Transverse colon (tissue), 4 donors: ENCODE measurements around the gene IFI35. TPM values are rescaled to one million over a fixed set of nuclear protein-coding genes. Genes with fewer than 3 reads are reported as not detected.
A peak's percentile ranks its signal among the peaks of the same experiment; 100 is the strongest.

Experiments
- DNase-seq: peaks from one replicate; pipeline ENCODE4 v3.0.0-alpha.2; 2019
- H3K27ac ChIP-seq, 4 donors: fragments of 200-600 bp; sonication (generic); 2 replicates each; pipeline ENCODE4 v1.5.1; 2016 to 2018; ENCODE audit warnings: inconsistent platforms in 4 of 4
- H3K27me3 ChIP-seq: fragments of 200-600 bp; sonication (generic); 2 replicates; pipeline ENCODE4 v1.5.1; 2017; ENCODE audit warnings: inconsistent platforms
- H3K36me3 ChIP-seq, 4 donors: fragments of 200-600 bp; sonication (generic); 2 replicates each; pipeline ENCODE4 v1.5.1; 2017 to 2019; ENCODE audit warnings: inconsistent platforms in 4 of 4
- H3K4me1 ChIP-seq, 4 donors: fragments of 200-600 bp; sonication (generic); 2 replicates each; pipeline ENCODE4 v1.5.1; 2017 to 2020; ENCODE audit warnings: inconsistent platforms in 4 of 4
- H3K4me3 ChIP-seq, 4 donors: fragments of 200-600 bp; sonication (generic); 1 replicate in 1 of 4; 2 replicates in 3 of 4; pipeline versions ENCODE4 v1.5.1 to v1.6.1; 2017 to 2019; ENCODE audit warnings: inconsistent platforms in 4 of 4
- H3K9me3 ChIP-seq, 2 donors: fragments of 200-600 bp; sonication (generic); 2 replicates each; pipeline ENCODE4 v1.5.1; 2017 to 2019; ENCODE audit warnings: inconsistent platforms in 2 of 2
- CTCF ChIP-seq, 5 experiments: fragments of 200-600 bp in 3 of 5; fragments of 450-650 bp in 2 of 5; sonication (generic) in 3 of 5; IDR thresholded peaks; 1 replicate in 2 of 5; 2 replicates in 3 of 5; pipeline ENCODE4 v1.5.1; 2016 to 2017; ENCODE audit warnings: antibody characterized with exemption in 5 of 5, inconsistent platforms in 3 of 5, mild to moderate bottlenecking in 2 of 5, moderate library complexity in 1 of 5
- EP300 ChIP-seq: sonication (generic); formaldehyde crosslinking; IDR thresholded peaks from one replicate; pipeline ENCODE4 v1.6.1; 2017; ENCODE audit warnings: antibody characterized with exemption, low read depth
- POLR2A ChIP-seq: fragments of 450-650 bp; IDR thresholded peaks from one replicate; pipeline ENCODE4 v1.6.1; 2016; ENCODE audit warnings: antibody characterized with exemption, mild to moderate bottlenecking, moderate library complexity
- POLR2AphosphoS5 ChIP-seq, 3 donors: sonication (generic); formaldehyde crosslinking; IDR thresholded peaks; one replicate each; pipeline ENCODE4 v1.6.1; 2016; ENCODE audit warnings: antibody characterized with exemption in 3 of 3
- WGBS, 2 donors: methylation state at CpG; one replicate each; pipeline ENCODE4 v1.1.5; 2018; ENCODE audit warnings: low coverage in 1 of 2; 5-methylcytosine and 5-hydroxymethylcytosine counted together
- in situ Hi-C, 4 donors: fragments of 200-750 bp; cut with MboI; loops; one replicate each; pipeline versions ENCODE4 v1.15.0 to v1.15.1; 2017; ENCODE audit warnings: low sequenced_read_pairs in 3 of 4, low pct_ligation_motif_present in 1 of 4, low pct_unique_long_range_greater_than_20kb in 1 of 4
- intact Hi-C: fragments of 100-400 bp; cut with DNase I; formaldehyde crosslinking; loops from one replicate; pipeline ENCODE4 v1.15.1; 2023; ENCODE audit warnings: low total_unique reads
- total RNA-seq, 4 donors: library from RNA; depleted of rRNA; stranded (reverse); fragments of >200 nt; gene quantifications; one replicate each; pipeline ENCODE4 v1.1.0, GENCODE V29; 2016

IFI35 gene
- total RNA-seq, result 10 to 100 TPM; 11.5 to 81.1 (median 47.2) TPM

GRCh38 chr17:43006639-43007551 lies at the start of gene IFI35:
Gene IFI35, plus strand, starts transcription at chr17:43006784. Its CDS starts 164 bp downstream, at chr17:43006948.
- in situ Hi-C loops, result loop anchor here in 1 of 4 donors (25.0 kb wide), 1 partner anchor 330 kb away; no protein-coding TSS in a partner anchor
- intact Hi-C loops, result no loop called here
- whole genome bisulfite sequencing, 2 donors, result 20 to 100% methylated on average over 1 to 18 of the region's 18 CpGs

GRCh38 chr17:42964161-42964932 lies 42.2 kb upstream of the IFI35 start, which contains the start of gene AARSD1:
Gene AARSD1, minus strand, starts transcription at chr17:42964454. Its CDS starts 14 bp downstream, at chr17:42964440.
- Histone ChIP-seq H3K4me3 (peak within 1 kb of the TSS; percentile 44 to 87 (median 60)), H3K36me3 (peaks cover 0 to 27% (median 15%) of the 10 kb centered on the region in 4 donors), H3K9me3 (no peaks in the 10 kb centered on the region), H3K4me1 (peaks cover 3 to 17% (median 7%) of the 10 kb centered on the region in 4 donors), H3K27ac (peak within 1 kb of the TSS; percentile 86 to 93 (median 89)), H3K27me3 (no peaks in the 10 kb centered on the region)
- intact Hi-C loops (no loop called here), in situ Hi-C loops (no loop called here)
- 2% methylated on average over 43 of the region's 43 CpGs; no CpG with 5 or more reads in 1 of the 2 donors for WGBS, 2 donors
- peak; percentile 94 for DNase-seq
- TF ChIP-seq CTCF (IDR thresholded peaks at IDR 0.05) (no peak), POLR2AphosphoS5 (IDR thresholded peaks at IDR 0.05) (peak; percentile 92 to 95 (median 95)), POLR2A (peak; percentile 82), EP300 (no peak)

More at GRCh38 chr17:43006639-43007551, at the start of gene IFI35:
- Histone ChIP-seq H3K4me1 (peaks cover 6 to 49% (median 28%) of the 10 kb centered on the region in 4 donors), H3K27ac (peak within 1 kb of the TSS; percentile 90 to 97 (median 96)), H3K9me3 (no peaks in the 10 kb centered on the region), H3K27me3 (no peaks in the 10 kb centered on the region), H3K36me3 (peaks cover 0 to 15% (median 9%) of the 10 kb centered on the region in 4 donors), H3K4me3 (peak within 1 kb of the TSS; percentile 41 to 81 (median 66))
- TF ChIP-seq EP300, result no peak
- TF ChIP-seq POLR2A, result peak; percentile 84
- TF ChIP-seq CTCF (IDR thresholded peaks at IDR 0.05), result peak in 3 of 5 experiments; percentile 21 to 38 (median 31)
- peak; percentile 75 to 89 (median 88) for TF ChIP-seq POLR2AphosphoS5 (IDR thresholded peaks at IDR 0.05)
- DNase-seq, result peak; percentile 93

GRCh38 chr17:42967925-42968324 lies 38.7 kb upstream of the IFI35 start:
- no peak for TF ChIP-seq POLR2AphosphoS5 (IDR thresholded peaks at IDR 0.05)
- DNase-seq, result no peak
- H3K36me3 ChIP-seq, result no peaks in the 10 kb centered on the region
- no peaks in the 10 kb centered on the region for H3K27me3 ChIP-seq
- in situ Hi-C loops, result no loop called here
- H3K4me1 ChIP-seq, result peaks cover 3 to 15% (median 7%) of the 10 kb centered on the region in 4 donors
- intact Hi-C loops, result no loop called here
- H3K4me3 ChIP-seq, result no peak overlapping the region
- WGBS, 2 donors, result 22 to 57% methylated on average over 1 of the region's 1 CpG
- no peaks in the 10 kb centered on the region for H3K9me3 ChIP-seq
- no peak overlapping the region for H3K27ac ChIP-seq

GRCh38 chr17:42969001-42969581 lies 37.5 kb upstream of the IFI35 start:
- H3K4me1 ChIP-seq, result peaks cover 0 to 4% (median 0%) of the 10 kb centered on the region in 4 donors
- no peaks in the 10 kb centered on the region for H3K27me3 ChIP-seq
- in situ Hi-C loops (no loop called here), intact Hi-C loops (no loop called here)
- DNase-seq, result no peak
- TF ChIP-seq EP300 (no peak), CTCF (IDR thresholded peaks at IDR 0.05) (no peak), POLR2A (no peak), POLR2AphosphoS5 (IDR thresholded peaks at IDR 0.05) (no peak)
- 51 to 60% methylated on average over 2 to 5 of the region's 5 CpGs for WGBS, 2 donors
- no peaks in the 10 kb centered on the region for H3K36me3 ChIP-seq
- H3K4me3 ChIP-seq, result no peak overlapping the region
- no peaks in the 10 kb centered on the region for H3K9me3 ChIP-seq
- no peak overlapping the region for H3K27ac ChIP-seq
